CD4-positive, CD25-positive, alpha-beta regulatory T cell (primary cell): Measurements from ENCODE around the gene ARHGAP45. TPM values are rescaled to one million over a fixed set of nuclear protein-coding genes. Genes with fewer than 3 reads are reported as not detected.
A peak's percentile ranks its signal among the peaks of the same experiment; 100 is the strongest.
"Not testable (repeated sequence)": the region's sequence is repeated elsewhere in the genome, so short reads cannot be mapped to it uniquely, and the experiment has no call there.

Experiments
- ATAC-seq, 2 donors: fragments of 150-1000 bp; cut with Tn5 transposase; one replicate each; pipeline ENCODE4 v1.10.0; 2021; ENCODE audit warnings: low read depth in 2 of 2, moderate number of reproducible peaks in 2 of 2, moderate library complexity in 1 of 2
- DNase-seq, 3 donors: peaks; one replicate each; pipeline versions ENCODE4 v3.0.0 to v3.0.0-alpha.2; 2012 to 2022; ENCODE audit warnings: mixed read lengths in 1 of 3
- H3K27ac ChIP-seq: one replicate; pipeline ENCODE4 v1.7.0; 2013; ENCODE audit warnings: mild to moderate bottlenecking, low read length; ENCODE audit not compliant: insufficient read depth, poor library complexity, severe bottlenecking
- H3K27me3 ChIP-seq: one replicate; pipeline ENCODE4 v1.7.0; 2013; ENCODE audit warnings: low read length; ENCODE audit not compliant: control insufficient read depth, insufficient read depth
- H3K36me3 ChIP-seq: one replicate; pipeline ENCODE4 v1.7.0; 2013; ENCODE audit warnings: mild to moderate bottlenecking, low read length, moderate library complexity; ENCODE audit not compliant: control insufficient read depth, insufficient read depth
- H3K4me1 ChIP-seq: 2 replicates; pipeline ENCODE4 v1.7.0; 2013; ENCODE audit warnings: mild to moderate bottlenecking, low read length; ENCODE audit not compliant: insufficient read depth, control insufficient read depth, poor library complexity, severe bottlenecking
- H3K4me3 ChIP-seq: one replicate; pipeline ENCODE4 v1.7.0; 2013; ENCODE audit warnings: low read depth, mild to moderate bottlenecking, low read length, moderate library complexity
- H3K9me3 ChIP-seq, 2 experiments: 1 replicate in 1 of 2; 2 replicates in 1 of 2; pipeline ENCODE4 v1.7.0; 2013; ENCODE audit warnings: low read length in 2 of 2, mild to moderate bottlenecking in 1 of 2, moderate library complexity in 1 of 2; ENCODE audit not compliant: control insufficient read depth in 2 of 2
- H3K27ac Mint-ChIP-seq, 3 donors: one replicate each; pipeline ENCODE4 v1.8.0; 2020 to 2022; ENCODE audit warnings: mild to moderate bottlenecking in 3 of 3, mixed read lengths in 3 of 3, moderate library complexity in 2 of 3
- H3K27me3 Mint-ChIP-seq: one replicate; pipeline ENCODE4 v1.8.0; 2022; ENCODE audit warnings: mild to moderate bottlenecking, mixed read lengths
- H3K36me3 Mint-ChIP-seq: one replicate; pipeline ENCODE4 v1.8.0; 2020; ENCODE audit warnings: mixed read lengths
- H3K4me1 Mint-ChIP-seq, 4 donors: one replicate each; pipeline ENCODE4 v1.8.0; 2020 to 2022; ENCODE audit warnings: mixed read lengths in 4 of 4, mild to moderate bottlenecking in 1 of 4
- H3K4me3 Mint-ChIP-seq, 4 donors: one replicate each; pipeline ENCODE4 v1.8.0; 2020 to 2022; ENCODE audit warnings: mild to moderate bottlenecking in 4 of 4, mixed read lengths in 4 of 4, moderate library complexity in 3 of 4
- H3K9me3 Mint-ChIP-seq, 7 donors: one replicate each; pipeline ENCODE4 v1.8.0; 2020 to 2022; ENCODE audit warnings: mixed read lengths in 7 of 7, mild to moderate bottlenecking in 3 of 7, moderate library complexity in 2 of 7
- polyA plus RNA-seq, 4 donors: library from polyadenylated mRNA; unstranded; fragments of 300-500 nt; fragmentation: Illumina TruSeq; gene quantifications; one replicate each; pipeline ENCODE4 v1.2.3, GENCODE V29; 2021
- total RNA-seq: library from RNA; stranded (reverse); gene quantifications from one replicate; pipeline ENCODE4 v1.2.3, GENCODE V29; 2022

The ARHGAP45 gene
- total and polyA plus RNA-seq, 5 donors from 2014 or later, result 258 to 756 (median 284) TPM

DNA sequence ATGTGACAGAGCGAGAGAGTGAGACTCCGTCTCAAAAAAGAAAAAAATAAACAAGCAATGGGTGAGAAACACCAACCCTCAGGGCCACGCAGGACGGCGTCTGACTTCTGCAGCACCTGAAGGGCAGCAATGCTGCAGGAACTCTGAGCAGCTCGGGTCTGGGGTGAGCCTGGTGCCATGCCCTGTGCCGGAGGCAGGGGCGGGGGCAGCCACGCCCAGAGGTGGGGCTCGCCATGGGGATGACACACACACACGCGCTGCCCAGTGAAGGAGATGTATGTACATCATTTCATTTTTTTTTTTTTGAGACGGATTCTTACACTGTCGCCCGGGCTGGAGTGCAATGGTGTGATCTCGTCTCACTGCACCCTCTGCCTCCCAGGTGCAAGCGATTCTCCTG lies 61.1 kb downstream of the ARHGAP45 start:
- ATAC-seq, result no peak
- Mint-ChIP-seq H3K4me3 (peak overlapping the region in 1 of 4 donors; percentile 56), H3K27me3 (no peaks in the 10 kb centered on the region), H3K27ac (peak overlapping the region in 2 of 3 donors; percentile 26 to 38), H3K4me1 (peaks cover 0 to 30% (median 5%) of the 10 kb centered on the region in 4 donors), H3K36me3 (no peaks in the 10 kb centered on the region), H3K9me3 (no peaks in the 10 kb centered on the region)
- Histone ChIP-seq H3K36me3 (peaks cover 37% of the 10 kb centered on the region), H3K27ac (no peak overlapping the region), H3K9me3 (no peaks in the 10 kb centered on the region), H3K4me1 (peaks cover 33% of the 10 kb centered on the region), H3K4me3 (no peak overlapping the region), H3K27me3 (no peaks in the 10 kb centered on the region)
- no peak for DNase-seq

DNA sequence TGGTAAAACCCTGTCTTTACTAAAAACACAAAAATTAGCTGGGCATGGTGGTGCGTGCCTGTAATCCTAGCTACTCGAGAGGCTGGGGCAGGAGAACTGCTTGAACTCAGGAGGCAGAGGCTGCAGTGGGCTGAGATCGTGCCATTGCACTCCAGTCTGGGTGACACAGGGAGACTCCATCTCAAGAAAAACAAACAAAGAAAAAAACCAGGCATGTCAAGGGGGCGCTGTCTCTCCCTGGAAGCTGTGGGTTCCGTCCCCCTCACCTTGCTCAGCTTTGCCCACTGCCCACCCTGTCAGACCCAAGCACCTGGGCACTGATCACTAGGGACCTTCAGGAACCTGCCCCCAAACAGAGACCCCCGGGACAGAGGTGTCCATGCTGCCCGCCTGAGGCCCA lies 62.1 kb downstream of the ARHGAP45 start:
- not testable (repeated sequence) for DNase-seq, H3K27me3 Mint-ChIP-seq, H3K9me3 ChIP-seq, H3K27me3 ChIP-seq, H3K27ac Mint-ChIP-seq, H3K36me3 Mint-ChIP-seq, ATAC-seq, H3K9me3 Mint-ChIP-seq, H3K4me3 ChIP-seq
- peaks cover 29% of the 10 kb centered on the region for H3K36me3 ChIP-seq
- peaks cover 42% of the 10 kb centered on the region for H3K4me1 ChIP-seq
- Mint-ChIP-seq H3K4me3 (peak overlapping the region; percentile 29 to 57 (median 40)), H3K4me1 (peaks cover 0 to 36% (median 9%) of the 10 kb centered on the region in 4 donors)
- H3K27ac ChIP-seq, result peak overlapping the region; percentile 92

DNA sequence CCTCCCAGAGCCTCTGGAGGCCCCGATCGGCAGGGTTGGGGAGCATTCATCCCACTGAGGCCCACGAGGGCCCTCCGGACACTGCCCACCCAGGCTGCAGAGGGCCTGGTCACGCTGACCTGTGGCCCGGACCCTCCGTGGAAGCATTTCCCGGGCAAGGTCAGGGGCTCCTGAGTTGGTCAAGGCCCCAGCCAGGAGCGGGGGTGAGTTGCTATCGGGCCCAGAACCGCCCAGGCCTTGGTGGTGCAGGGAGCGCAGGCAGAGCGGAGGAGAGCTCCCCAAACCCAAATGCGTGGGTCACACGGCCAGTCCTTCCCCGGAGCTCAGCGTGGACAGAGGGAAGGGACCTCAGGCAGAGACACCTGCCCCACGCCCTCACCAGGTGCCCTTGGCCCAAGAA lies 62.6 kb downstream of the ARHGAP45 start:
- Mint-ChIP-seq H3K27ac (peak overlapping the region in 1 of 3 donors; percentile 87), H3K9me3 (no peaks in the 10 kb centered on the region), H3K27me3 (no peaks in the 10 kb centered on the region), H3K4me1 (peaks cover 0 to 40% (median 9%) of the 10 kb centered on the region in 4 donors), H3K4me3 (peak overlapping the region in 2 of 4 donors; percentile 15 to 99), H3K36me3 (no peaks in the 10 kb centered on the region)
- Histone ChIP-seq H3K27me3 (no peaks in the 10 kb centered on the region), H3K4me3 (no peak overlapping the region), H3K36me3 (peaks cover 26% of the 10 kb centered on the region), H3K4me1 (peaks cover 42% of the 10 kb centered on the region), H3K27ac (peak overlapping the region; percentile 92), H3K9me3 (no peaks in the 10 kb centered on the region)
- ATAC-seq (no peak), DNase-seq (no peak)

DNA sequence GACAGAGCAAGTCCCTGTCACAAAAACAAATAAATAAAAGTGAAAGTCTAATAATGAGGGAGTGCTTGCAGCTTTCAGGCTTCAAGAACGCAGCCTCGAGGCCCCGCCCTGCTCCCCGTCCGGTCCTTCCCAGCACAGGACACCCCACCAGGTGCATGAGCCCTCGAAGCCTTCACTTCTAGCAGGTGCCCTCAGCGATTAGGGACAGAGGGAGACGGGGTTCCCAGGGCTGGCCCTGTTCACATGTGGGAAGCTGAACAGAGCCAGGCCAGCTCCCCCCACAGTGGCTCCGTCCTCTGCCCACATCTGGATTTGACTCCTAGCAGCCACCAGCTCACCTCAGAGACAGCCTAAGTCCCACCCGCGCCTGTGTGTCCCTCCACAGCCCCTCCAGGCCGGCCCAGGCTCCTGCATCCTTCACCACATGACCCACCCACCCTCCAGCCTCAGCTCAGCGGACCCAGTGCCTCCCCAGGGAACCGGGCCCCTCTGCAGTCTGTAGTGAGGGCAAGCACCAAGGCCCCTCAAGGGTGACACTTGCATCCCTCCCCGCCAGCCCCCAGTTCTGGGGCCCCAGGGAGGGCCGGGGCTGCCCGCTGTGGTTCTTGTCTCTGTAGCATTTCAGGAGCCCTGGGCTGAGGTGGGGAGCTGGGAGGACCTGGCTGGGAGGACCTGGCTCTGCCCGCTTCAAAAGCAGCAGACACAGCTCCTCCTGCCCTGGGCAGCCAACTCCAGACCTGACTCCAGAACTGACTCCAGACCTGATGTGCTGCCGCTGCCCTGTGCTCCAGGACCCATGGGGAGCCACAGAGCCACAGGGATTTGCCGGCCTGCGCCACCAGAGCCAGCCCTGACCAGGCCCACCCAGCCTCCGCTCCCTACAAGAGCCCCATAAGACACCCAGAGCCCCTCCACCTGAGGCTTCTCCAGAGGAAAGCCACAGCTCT lies 64.1 kb downstream of the ARHGAP45 start:
- peak overlapping the region; percentile 66 for H3K4me3 ChIP-seq
- peak; percentile 36 to 41 for ATAC-seq

DNA sequence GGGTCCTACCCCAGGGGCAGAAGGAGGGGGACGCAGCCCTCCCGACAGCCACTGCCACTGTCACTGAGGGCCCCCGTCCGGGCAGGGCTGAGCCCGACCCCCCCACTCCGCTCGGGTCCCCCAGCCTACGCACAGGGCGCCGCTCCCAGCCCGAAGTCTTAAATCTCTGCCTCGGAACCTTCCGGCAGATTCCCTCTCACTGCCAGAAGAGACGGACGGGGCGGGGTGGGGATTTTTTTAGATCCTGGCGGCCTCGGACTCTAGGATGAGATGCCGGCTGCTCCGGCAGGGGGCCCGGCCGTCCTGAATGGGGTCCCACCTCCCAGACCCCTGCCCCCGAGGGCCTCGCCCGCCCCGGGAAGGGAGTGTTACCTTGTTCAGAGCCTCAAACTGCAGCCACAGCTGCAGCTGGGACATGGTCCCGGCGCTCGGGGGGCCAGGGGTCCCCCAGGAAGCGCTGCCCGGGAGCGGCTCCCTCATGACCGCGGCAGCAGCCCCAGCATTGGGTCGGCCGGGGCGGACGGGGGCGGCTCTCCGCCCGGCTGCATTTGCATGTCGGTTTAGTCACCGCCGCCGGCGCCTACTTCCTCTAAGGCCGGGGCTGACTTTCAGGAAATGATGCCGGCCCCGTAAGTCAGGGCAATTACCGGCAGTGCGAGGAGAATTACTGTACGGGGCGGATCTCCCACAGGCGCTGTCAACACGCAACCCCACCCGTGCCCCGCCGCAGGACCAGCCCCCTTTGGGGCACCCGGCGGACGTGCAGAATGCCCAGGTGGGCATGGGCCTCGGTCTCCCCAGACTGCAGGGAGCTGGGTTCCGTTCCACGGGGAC lies 65.0 kb downstream of the ARHGAP45 start:
- no peaks in the 10 kb centered on the region for H3K36me3 Mint-ChIP-seq
- H3K27me3 ChIP-seq, result no peaks in the 10 kb centered on the region
- peak; percentile 78 to 94 (median 85) for DNase-seq
- peak overlapping the region; percentile 87 to 94 (median 93) for H3K27ac Mint-ChIP-seq
- peaks cover 0 to 50% (median 15%) of the 10 kb centered on the region in 4 donors for H3K4me1 Mint-ChIP-seq
- peak overlapping the region; percentile 87 to 99 (median 92) for H3K4me3 Mint-ChIP-seq
- H3K4me3 ChIP-seq, result peak overlapping the region; percentile 66
- ATAC-seq, result peak; percentile 75 to 77
- no peaks in the 10 kb centered on the region for H3K9me3 ChIP-seq
- H3K4me1 ChIP-seq, result peaks cover 55% of the 10 kb centered on the region
- H3K27ac ChIP-seq, result peak overlapping the region; percentile 92
- H3K36me3 ChIP-seq, result peaks cover 8% of the 10 kb centered on the region
- no peaks in the 10 kb centered on the region for H3K27me3 Mint-ChIP-seq
- no peaks in the 10 kb centered on the region for H3K9me3 Mint-ChIP-seq

More for the DNA sequence above, 64.1 kb downstream of the ARHGAP45 start:
- peak overlapping the region; percentile 87 to 94 (median 93) for H3K27ac Mint-ChIP-seq
- peaks cover 0 to 46% (median 12%) of the 10 kb centered on the region in 4 donors for H3K4me1 Mint-ChIP-seq
- H3K4me1 ChIP-seq, result peaks cover 49% of the 10 kb centered on the region
- no peaks in the 10 kb centered on the region for H3K9me3 Mint-ChIP-seq
- H3K4me3 Mint-ChIP-seq, result peak overlapping the region; percentile 87 to 99 (median 92)
- no peaks in the 10 kb centered on the region for H3K36me3 Mint-ChIP-seq
- no peaks in the 10 kb centered on the region for H3K27me3 ChIP-seq
- DNase-seq, result peak in 2 of 3 donors; percentile 53 to 82
- peaks cover 17% of the 10 kb centered on the region for H3K36me3 ChIP-seq
- peak overlapping the region; percentile 92 for H3K27ac ChIP-seq
- no peaks in the 10 kb centered on the region for H3K27me3 Mint-ChIP-seq
- H3K9me3 ChIP-seq, result no peaks in the 10 kb centered on the region

DNA sequence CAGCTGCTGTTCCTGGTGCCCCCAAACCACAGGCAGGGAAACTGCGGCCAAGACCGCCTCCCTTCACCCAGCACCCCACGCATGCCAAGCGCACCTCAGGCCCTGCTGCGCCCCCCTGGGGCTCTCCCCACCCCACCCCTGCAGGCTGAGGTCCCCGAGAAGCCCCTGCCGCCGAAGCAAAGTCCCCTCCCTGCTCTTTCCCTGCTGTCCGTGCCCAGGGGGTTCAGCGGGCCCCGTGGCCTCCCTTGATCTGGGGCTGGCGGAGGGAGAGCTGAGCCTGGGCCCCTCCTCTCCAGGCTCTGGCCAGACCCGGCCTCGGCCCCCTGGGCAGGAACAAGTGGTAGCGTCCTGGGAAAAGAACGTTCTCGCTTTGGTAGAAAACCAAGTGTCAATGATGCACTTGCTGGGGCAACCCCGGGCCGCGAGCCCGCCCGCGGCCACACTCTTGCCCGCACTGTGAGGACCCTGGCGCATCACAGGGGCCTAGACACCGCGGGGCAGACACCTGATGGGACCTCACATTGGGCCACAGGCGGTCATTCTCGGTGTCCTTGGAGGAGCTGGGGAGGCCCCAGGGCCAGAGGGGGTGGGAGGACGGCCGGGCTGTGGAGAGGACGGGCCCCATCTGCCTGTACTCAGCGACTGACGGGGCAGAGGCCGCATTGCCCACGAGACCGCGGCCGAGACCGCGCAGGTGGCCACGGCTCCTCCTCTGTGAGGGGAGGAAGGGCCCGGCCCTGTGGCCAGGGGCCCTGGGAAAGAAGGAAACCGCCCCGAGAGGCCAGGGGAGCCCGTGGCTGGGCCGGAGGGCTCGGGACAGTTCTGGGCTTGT lies 65.8 kb downstream of the ARHGAP45 start:
- H3K9me3 ChIP-seq, result no peaks in the 10 kb centered on the region
- H3K4me3 Mint-ChIP-seq, result peak overlapping the region; percentile 87 to 99 (median 92)
- ATAC-seq, result no peak
- DNase-seq, result peak in 1 of 3 donors; percentile 24
- H3K4me1 Mint-ChIP-seq, result peaks cover 0 to 48% (median 15%) of the 10 kb centered on the region in 4 donors
- peaks cover 55% of the 10 kb centered on the region for H3K4me1 ChIP-seq
- H3K4me3 ChIP-seq, result no peak overlapping the region
- H3K27me3 Mint-ChIP-seq, result no peaks in the 10 kb centered on the region
- H3K9me3 Mint-ChIP-seq, result no peaks in the 10 kb centered on the region
- H3K27ac ChIP-seq, result peak overlapping the region; percentile 92
- no peaks in the 10 kb centered on the region for H3K27me3 ChIP-seq
- H3K36me3 ChIP-seq, result no peaks in the 10 kb centered on the region
- no peaks in the 10 kb centered on the region for H3K36me3 Mint-ChIP-seq
- peak overlapping the region; percentile 56 to 89 (median 87) for H3K27ac Mint-ChIP-seq
